MCF 10A (cell line): ENCODE results near the gene CORO1C. TPM values are rescaled to one million over a fixed set of nuclear protein-coding genes. Genes with fewer than 3 reads are reported as not detected.

Experiments
- BruUV-seq: library from RNA; stranded (reverse); fragments of 400-500 nt; replicated peaks from 2 replicates; lab custom pipeline; 2021; lab: Mats Ljungman, UMichigan
- CTCF ChIA-PET: fragments of 300-600 bp; sonication (Branson Sonifier 250); formaldehyde crosslinking; extraction: SDS; loops from one replicate; lab custom pipeline; 2021; ENCODE audit warnings: antibody characterized with exemption, inconsistent platforms; lab: Yijun Ruan, JAX
- POLR2A ChIA-PET: fragments of 300-600, 350-650 bp; sonication (Branson Sonifier 250); formaldehyde crosslinking; extraction: SDS; loops from one replicate; lab custom pipeline; 2020; ENCODE audit warnings: antibody characterized with exemption, inconsistent platforms; lab: Yijun Ruan, JAX
- DNase-seq: peaks from one replicate; pipeline ENCODE4 v3.0.0-alpha.2; 2018; ENCODE audit not compliant: unreplicated experiment
- H3K27ac Mint-ChIP-seq: one replicate; pipeline ENCODE4 v1.8.0; 2022; ENCODE audit warnings: mild to moderate bottlenecking, low read depth, mixed read lengths; ENCODE audit not compliant: unreplicated experiment
- H3K27me3 Mint-ChIP-seq: one replicate; pipeline ENCODE4 v1.8.0; 2022; ENCODE audit warnings: mixed read lengths; ENCODE audit not compliant: insufficient read depth, unreplicated experiment
- H3K36me3 Mint-ChIP-seq: one replicate; pipeline ENCODE4 v1.8.0; 2022; ENCODE audit warnings: mild to moderate bottlenecking, moderate library complexity, mixed read lengths; ENCODE audit not compliant: insufficient read depth, unreplicated experiment
- H3K4me1 Mint-ChIP-seq: one replicate; pipeline ENCODE4 v1.8.0; 2022; ENCODE audit warnings: mixed read lengths; ENCODE audit not compliant: insufficient read depth, unreplicated experiment
- H3K4me3 Mint-ChIP-seq: one replicate; pipeline ENCODE4 v1.8.0; 2022; ENCODE audit warnings: mild to moderate bottlenecking, moderate library complexity, mixed read lengths; ENCODE audit not compliant: unreplicated experiment
- H3K9me3 Mint-ChIP-seq: one replicate; pipeline ENCODE4 v1.8.0; 2022; ENCODE audit warnings: mixed read lengths; ENCODE audit not compliant: unreplicated experiment
- intact Hi-C: fragments of 100-400 bp; cut with micrococcal nuclease; formaldehyde crosslinking; loops from 2 replicates; pipeline ENCODE4 v1.14.1; 2022
- total RNA-seq: library from RNA; stranded (reverse); gene quantifications from 2 replicates; pipeline ENCODE4 v1.2.3, GENCODE V29; 2022
- TF ChIP-seq, protein P1 (sequence below): fragments of 200-600 bp; IDR thresholded peaks from one replicate; pipeline ENCODE4 v1.8.0; 2022; ENCODE audit warnings: antibody characterized with exemption, mild to moderate bottlenecking; ENCODE audit not compliant: unreplicated experiment

CORO1C gene
- total RNA-seq, 1 experiment from 2014 or later: 130 TPM

DNA sequence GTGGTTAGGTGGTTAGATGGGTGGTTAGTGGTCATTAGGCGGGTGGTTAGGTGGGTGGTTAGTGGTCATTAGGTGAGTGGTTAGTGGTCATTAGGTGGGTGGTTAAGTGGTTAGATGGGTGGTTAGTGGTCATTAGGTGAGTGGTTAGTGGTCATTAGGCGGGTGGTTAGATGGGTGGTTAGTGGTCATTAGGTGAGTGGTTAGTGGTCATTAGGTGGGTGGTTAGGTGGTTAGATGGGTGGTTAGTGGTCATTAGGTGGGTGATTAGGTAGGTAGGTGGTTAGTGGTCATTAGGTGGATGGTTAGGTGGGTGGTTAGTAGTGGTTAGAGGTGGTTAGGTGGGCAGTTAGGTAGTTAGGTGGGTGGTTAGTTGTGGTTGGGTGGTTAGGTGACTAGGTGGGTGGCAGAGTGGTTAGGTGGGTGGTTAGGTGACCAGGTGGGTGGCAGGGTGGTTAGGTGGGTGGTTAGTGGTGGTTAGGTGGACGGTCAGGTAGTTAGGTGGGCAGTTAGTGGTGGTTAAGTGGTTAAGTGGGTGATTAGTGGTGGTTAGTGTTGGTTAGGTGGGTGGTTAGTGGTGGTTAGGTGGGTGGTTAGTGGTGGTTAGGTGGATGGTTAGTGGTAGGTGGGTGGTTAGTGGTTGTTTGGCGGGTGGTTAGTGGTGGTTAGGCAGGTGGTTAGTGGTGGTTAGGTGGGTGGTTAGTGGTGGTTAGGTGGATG, 125.5 kb downstream of the CORO1C start:
- no peak for DNase-seq
- Mint-ChIP-seq H3K36me3 (no peaks in the 10 kb centered on the region), H3K9me3 (no peaks in the 10 kb centered on the region), H3K27me3 (no peaks in the 10 kb centered on the region), H3K27ac (no peak overlapping the region), H3K4me3 (no peak overlapping the region), H3K4me1 (no peaks in the 10 kb centered on the region)
- CTCF ChIA-PET: interaction anchor here (0.6 to 2.6 kb wide), 3 partner anchors 12 to 414 kb away, joined by 3 to 14 read pairs (median 3); no protein-coding TSS in a partner anchor
- POLR2A ChIA-PET: no interaction called here
- TF ChIP-seq, protein P1, sequence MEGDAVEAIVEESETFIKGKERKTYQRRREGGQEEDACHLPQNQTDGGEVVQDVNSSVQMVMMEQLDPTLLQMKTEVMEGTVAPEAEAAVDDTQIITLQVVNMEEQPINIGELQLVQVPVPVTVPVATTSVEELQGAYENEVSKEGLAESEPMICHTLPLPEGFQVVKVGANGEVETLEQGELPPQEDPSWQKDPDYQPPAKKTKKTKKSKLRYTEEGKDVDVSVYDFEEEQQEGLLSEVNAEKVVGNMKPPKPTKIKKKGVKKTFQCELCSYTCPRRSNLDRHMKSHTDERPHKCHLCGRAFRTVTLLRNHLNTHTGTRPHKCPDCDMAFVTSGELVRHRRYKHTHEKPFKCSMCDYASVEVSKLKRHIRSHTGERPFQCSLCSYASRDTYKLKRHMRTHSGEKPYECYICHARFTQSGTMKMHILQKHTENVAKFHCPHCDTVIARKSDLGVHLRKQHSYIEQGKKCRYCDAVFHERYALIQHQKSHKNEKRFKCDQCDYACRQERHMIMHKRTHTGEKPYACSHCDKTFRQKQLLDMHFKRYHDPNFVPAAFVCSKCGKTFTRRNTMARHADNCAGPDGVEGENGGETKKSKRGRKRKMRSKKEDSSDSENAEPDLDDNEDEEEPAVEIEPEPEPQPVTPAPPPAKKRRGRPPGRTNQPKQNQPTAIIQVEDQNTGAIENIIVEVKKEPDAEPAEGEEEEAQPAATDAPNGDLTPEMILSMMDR: no peak
- no TSS peak for BruUV-seq
- intact Hi-C loops: no loop called here

DNA sequence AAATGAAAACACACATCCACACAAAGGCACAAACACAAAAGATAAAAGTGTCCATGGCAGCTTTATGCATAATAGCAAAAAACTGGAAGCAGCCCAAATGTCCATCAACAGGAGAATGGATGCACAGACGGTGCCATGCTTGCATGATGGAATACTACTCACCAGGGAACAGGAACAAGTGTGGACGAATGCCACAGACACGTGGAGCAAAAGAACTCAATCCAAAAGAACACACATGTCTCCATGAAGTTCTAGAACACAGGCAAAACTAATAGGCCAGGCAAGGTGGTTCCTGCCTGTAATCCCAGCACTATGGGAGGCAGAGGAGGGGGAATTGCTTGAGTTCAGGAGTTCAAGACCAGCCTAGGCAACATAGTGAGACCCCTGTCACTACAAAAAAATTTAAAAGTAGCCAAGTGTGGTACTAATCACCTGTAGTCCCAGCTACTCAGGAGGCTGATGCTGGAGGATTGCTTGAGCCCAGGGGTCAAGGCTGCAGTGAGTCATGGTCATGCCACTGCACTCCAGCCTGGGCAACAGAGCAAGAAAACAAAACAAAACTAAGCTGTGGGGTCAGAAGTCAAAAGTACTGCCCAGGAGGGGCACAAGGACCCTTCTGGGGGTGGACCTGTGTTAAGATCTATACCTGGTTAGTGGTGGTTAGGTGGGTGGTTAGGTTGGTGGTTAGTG, 126.2 kb downstream of the CORO1C start:
- Mint-ChIP-seq H3K4me1 (no peaks in the 10 kb centered on the region), H3K27ac (no peak overlapping the region), H3K27me3 (no peaks in the 10 kb centered on the region), H3K36me3 (no peaks in the 10 kb centered on the region), H3K9me3 (no peaks in the 10 kb centered on the region), H3K4me3 (no peak overlapping the region)
- ChIA-PET CTCF (interaction anchor here (0.6 to 1.6 kb wide), 2 partner anchors 13 to 86 kb away, joined by 3 to 7 read pairs; no protein-coding TSS in a partner anchor), POLR2A (no interaction called here)
- TF ChIP-seq, protein P1: no peak
- no peak for DNase-seq
- intact Hi-C loops: no loop called here
- no TSS peak for BruUV-seq

DNA sequence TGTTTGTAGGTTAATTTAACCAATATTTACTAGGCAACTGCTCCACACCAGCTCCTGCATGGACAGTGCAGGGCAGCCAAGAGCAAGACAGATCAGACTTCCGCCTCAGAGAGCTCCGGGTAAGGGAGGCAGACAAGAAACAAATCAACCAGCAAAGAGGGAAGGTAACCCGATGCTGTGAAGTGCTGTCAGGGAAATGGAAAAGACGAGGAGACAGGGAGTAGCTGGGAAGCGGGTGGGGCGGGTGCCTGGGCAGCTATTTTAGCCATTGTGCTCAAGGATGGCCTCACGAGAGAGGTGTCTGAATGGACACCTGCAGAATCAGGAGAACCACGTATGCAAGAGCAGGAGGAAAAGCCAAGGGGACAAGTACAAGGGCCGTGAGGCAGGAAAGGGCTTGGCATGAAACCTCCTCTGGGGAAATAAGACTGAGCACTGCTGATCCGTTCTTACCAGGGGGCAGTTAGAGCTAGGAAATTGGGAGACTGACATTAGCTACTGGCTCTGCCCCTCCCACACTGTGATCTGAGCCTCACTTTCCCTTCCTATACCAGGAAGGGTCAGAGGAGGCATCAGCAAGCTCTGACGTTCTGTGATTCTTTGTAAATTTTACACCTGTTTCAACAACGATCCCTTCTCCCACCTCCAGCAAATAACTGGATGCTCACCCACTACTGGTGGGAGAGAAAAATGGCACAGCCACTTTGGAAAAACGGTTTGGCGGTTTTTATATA, 126.9 kb downstream of the CORO1C start:
- ChIA-PET POLR2A (no interaction called here), CTCF (interaction anchor here (1.1 to 1.6 kb wide), 2 partner anchors 14 to 92 kb away, joined by 4 to 7 read pairs; no protein-coding TSS in a partner anchor)
- H3K27ac Mint-ChIP-seq: no peak overlapping the region
- intact Hi-C loops: no loop called here
- H3K9me3 Mint-ChIP-seq: no peaks in the 10 kb centered on the region
- no peaks in the 10 kb centered on the region for H3K27me3 Mint-ChIP-seq
- no peaks in the 10 kb centered on the region for H3K36me3 Mint-ChIP-seq
- no peaks in the 10 kb centered on the region for H3K4me1 Mint-ChIP-seq
- TF ChIP-seq, protein P1: no peak
- BruUV-seq: no TSS peak
- H3K4me3 Mint-ChIP-seq: no peak overlapping the region
- no peak for DNase-seq

DNA sequence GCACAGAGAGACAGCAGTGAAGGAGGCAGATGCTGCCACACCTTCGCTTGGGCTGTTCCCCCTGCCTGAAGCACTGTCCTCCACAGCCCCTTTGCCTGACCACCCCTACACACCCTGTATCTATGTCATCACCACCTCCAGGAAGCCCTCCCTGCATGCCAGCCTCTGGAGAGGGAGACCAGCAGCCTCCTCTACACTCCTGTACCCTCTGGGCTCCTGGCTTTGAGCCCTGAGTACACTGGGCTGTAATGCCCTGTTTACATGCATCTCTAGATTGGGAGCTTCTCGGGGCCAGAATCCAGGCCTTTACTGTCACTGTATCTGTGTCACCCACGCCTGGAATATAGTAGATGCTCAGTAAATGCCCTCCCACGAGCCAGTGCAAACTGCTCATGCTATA, 127.6 kb downstream of the CORO1C start:
- intact Hi-C loops: no loop called here
- BruUV-seq: no TSS peak

More for the DNA sequence above, 127.6 kb downstream of the CORO1C start:
- H3K4me1 Mint-ChIP-seq: no peaks in the 10 kb centered on the region
- CTCF ChIA-PET: interaction anchor here (0.5 to 1.6 kb wide), 3 partner anchors 14 to 232 kb away, joined by 3 to 7 read pairs (median 4); no protein-coding TSS in a partner anchor
- POLR2A ChIA-PET: no interaction called here
- no peaks in the 10 kb centered on the region for H3K9me3 Mint-ChIP-seq
- no peak for DNase-seq
- H3K4me3 Mint-ChIP-seq: no peak overlapping the region
- H3K27me3 Mint-ChIP-seq: no peaks in the 10 kb centered on the region
- H3K36me3 Mint-ChIP-seq: no peaks in the 10 kb centered on the region
- H3K27ac Mint-ChIP-seq: no peak overlapping the region
- TF ChIP-seq, protein P1: no peak
